ENCODE results near the gene SLC22A15.

GRCh38 chr1:116038679-116039078 is 62.4 kb downstream of the SLC22A15 start:
- TF ChIP-seq POLR2A (IDR thresholded peaks at IDR 0.05) (no peak), CTCF (IDR thresholded peaks at IDR 0.05) (no peak)

All from testis (tissue), 2 donors.